ENCODE measurements around the gene SIGLEC9.

- no peak for TF ChIP-seq CTCF (conservative IDR thresholded peaks at IDR 0.05; ENCODE audit: low read depth, low read length)
- TF ChIP-seq EZH2 (IDR thresholded peaks at IDR 0.05; ENCODE audit: low read length, unreplicated experiment) = no peak
Observed at GRCh38 chr19:51093101-51093500, 31.6 kb upstream of the SIGLEC9 start.

Measured in PC-3 (cell line).